SK-N-SH treated with all-trans-retinoic acid at 6 μM for 48 hours (cell line): Measurements from ENCODE around the gene CTNND2.

Experiments
- ATAC-seq: fragments of 200-7000 bp; cut with Tn5 transposase; 3 replicates; pipeline ENCODE4 v1.9.1; 2020; ENCODE audit warnings: mild to moderate bottlenecking, moderate library complexity
- ARNTL ChIP-seq: fragments of 450-650 bp; formaldehyde crosslinking; IDR thresholded peaks from 2 replicates; pipeline ENCODE4 v1.5.0; 2020; ENCODE audit warnings: low read depth, mild to moderate bottlenecking, moderate library complexity, borderline replicate concordance
- BACH2 ChIP-seq: fragments of 250-450 bp; sonication (Bioruptor Pico); IDR thresholded peaks from 2 replicates; pipeline ENCODE4 v1.9.0; 2021; ENCODE audit warnings: mild to moderate bottlenecking, borderline replicate concordance
- CSDC2 ChIP-seq: fragments of 250-450 bp; sonication (Bioruptor Pico); IDR thresholded peaks from 2 replicates; pipeline ENCODE4 v1.5.0; 2020; ENCODE audit warnings: mild to moderate bottlenecking, moderate library complexity
- CSRNP3 ChIP-seq: fragments of 250-450 bp; sonication (Bioruptor Pico); IDR thresholded peaks from 2 replicates; pipeline ENCODE4 v1.5.1; 2021; ENCODE audit warnings: mild to moderate bottlenecking, moderate library complexity
- ESRRG ChIP-seq: fragments of 250-450 bp; sonication (Bioruptor Pico); IDR thresholded peaks from 2 replicates; pipeline ENCODE4 v1.6.1; 2021; ENCODE audit warnings: mild to moderate bottlenecking
- GLIS3 ChIP-seq: fragments of 250-450 bp; sonication (Bioruptor Pico); IDR thresholded peaks from 2 replicates; pipeline ENCODE4 v1.5.0; 2020; ENCODE audit warnings: mild to moderate bottlenecking, moderate library complexity
- ISL1 ChIP-seq: fragments of 250-450 bp; sonication (Bioruptor Pico); IDR thresholded peaks from 2 replicates; pipeline ENCODE4 v2.1.2; 2022; ENCODE audit warnings: mild to moderate bottlenecking, moderate library complexity
- OSR1 ChIP-seq: fragments of 250-450 bp; sonication (Bioruptor Pico); IDR thresholded peaks from 2 replicates; pipeline ENCODE4 v1.8.0; 2022; ENCODE audit warnings: moderate library complexity, mild to moderate bottlenecking, inconsistent platforms
- PATZ1 ChIP-seq: fragments of 250-450 bp; sonication (Bioruptor Pico); IDR thresholded peaks from 2 replicates; pipeline ENCODE4 v1.8.0; 2020; ENCODE audit warnings: mild to moderate bottlenecking, moderate library complexity, borderline replicate concordance
- POU6F1 ChIP-seq: fragments of 250-450 bp; sonication (Bioruptor Pico); IDR thresholded peaks from 2 replicates; pipeline ENCODE4 v1.8.0; 2021; ENCODE audit warnings: low read depth, mild to moderate bottlenecking, moderate library complexity, borderline replicate concordance
- PPARA ChIP-seq: fragments of 250-450 bp; sonication (Bioruptor Pico); IDR thresholded peaks from 2 replicates; pipeline ENCODE4 v1.5.0; 2020; ENCODE audit warnings: mild to moderate bottlenecking, borderline replicate concordance
- RARB ChIP-seq: fragments of 250-450 bp; sonication (Bioruptor Pico); IDR thresholded peaks from 2 replicates; pipeline ENCODE4 v1.8.0; 2021; ENCODE audit warnings: mild to moderate bottlenecking, moderate library complexity
- SNAI2 ChIP-seq: fragments of 250-450 bp; sonication (Bioruptor Pico); IDR thresholded peaks from 2 replicates; pipeline ENCODE4 v1.5.0; 2020; ENCODE audit warnings: mild to moderate bottlenecking, moderate library complexity
- TCF4 ChIP-seq: fragments of 250-450 bp; sonication (Bioruptor Pico); IDR thresholded peaks from 2 replicates; pipeline ENCODE4 v1.8.0; 2021; ENCODE audit warnings: mild to moderate bottlenecking, moderate library complexity, borderline replicate concordance
- TOX ChIP-seq: fragments of 250-450 bp; sonication (Bioruptor Pico); IDR thresholded peaks from 2 replicates; pipeline ENCODE4 v1.8.0; 2021; ENCODE audit warnings: mild to moderate bottlenecking, moderate library complexity, borderline replicate concordance
- ZC3H10 ChIP-seq: fragments of 250-450 bp; sonication (Bioruptor Pico); IDR thresholded peaks from 2 replicates; pipeline ENCODE4 v1.5.1; 2021; ENCODE audit warnings: mild to moderate bottlenecking, moderate library complexity
- ZFP3 ChIP-seq: fragments of 250-450 bp; sonication (Bioruptor Pico); IDR thresholded peaks from 2 replicates; pipeline ENCODE4 v1.5.0; 2020; ENCODE audit warnings: mild to moderate bottlenecking, moderate library complexity
- ZFP30 ChIP-seq: fragments of 450-650 bp; formaldehyde crosslinking; IDR thresholded peaks from 2 replicates; pipeline ENCODE4 v1.5.0; 2022; ENCODE audit warnings: mild to moderate bottlenecking, moderate library complexity
- ZNF565 ChIP-seq: fragments of 450-650 bp; formaldehyde crosslinking; conservative IDR thresholded peaks from 2 replicates; pipeline ENCODE4 v1.5.0; 2020; ENCODE audit warnings: low read depth, mild to moderate bottlenecking, moderate library complexity
- ZNF70 ChIP-seq: fragments of 450-650 bp; formaldehyde crosslinking; IDR thresholded peaks from 2 replicates; pipeline ENCODE4 v1.5.0; 2020; ENCODE audit warnings: mild to moderate bottlenecking, moderate library complexity
- ZNF8 ChIP-seq: fragments of 450-650 bp; formaldehyde crosslinking; IDR thresholded peaks from 2 replicates; pipeline ENCODE4 v1.5.0; 2020; ENCODE audit warnings: mild to moderate bottlenecking, moderate library complexity
- TF ChIP-seq, protein P1 (sequence below): fragments of 250-450 bp; sonication (Bioruptor Pico); IDR thresholded peaks from 2 replicates; pipeline ENCODE4 v1.5.1; 2020; ENCODE audit warnings: low read depth, mild to moderate bottlenecking, moderate library complexity

CTNND2 gene

DNA sequence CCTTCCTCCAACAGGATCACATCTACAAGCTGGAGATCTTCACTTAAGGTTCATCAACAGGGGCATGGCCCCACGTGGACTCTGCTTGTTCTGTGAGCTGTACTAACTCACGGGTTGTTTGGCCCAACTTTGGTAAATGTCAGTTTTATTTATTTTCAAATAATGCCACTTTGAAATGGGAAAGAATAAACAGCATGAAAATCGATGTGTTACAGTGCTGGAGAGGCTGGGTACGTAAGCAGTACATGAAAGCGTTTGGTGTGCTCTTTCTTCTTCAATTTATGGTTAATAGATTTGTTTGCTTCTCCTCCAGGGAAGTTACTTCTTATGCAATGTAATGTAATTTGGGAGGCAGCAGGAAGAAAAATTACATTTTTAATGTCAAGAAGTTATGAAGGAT lies 753.3 kb downstream of the CTNND2 start:
- no peak for ATAC-seq
- TF ChIP-seq RARB (CRISPR knock-in tag) (no peak), ZFP30 (CRISPR knock-in tag) (no peak), ZNF70 (CRISPR knock-in tag) (no peak), PATZ1 (CRISPR knock-in tag) (no peak), CSDC2 (CRISPR knock-in tag) (no peak), CSRNP3 (no peak), TOX (no peak), BACH2 (CRISPR knock-in tag) (no peak), SNAI2 (CRISPR knock-in tag) (no peak)
- TF ChIP-seq, protein P1, sequence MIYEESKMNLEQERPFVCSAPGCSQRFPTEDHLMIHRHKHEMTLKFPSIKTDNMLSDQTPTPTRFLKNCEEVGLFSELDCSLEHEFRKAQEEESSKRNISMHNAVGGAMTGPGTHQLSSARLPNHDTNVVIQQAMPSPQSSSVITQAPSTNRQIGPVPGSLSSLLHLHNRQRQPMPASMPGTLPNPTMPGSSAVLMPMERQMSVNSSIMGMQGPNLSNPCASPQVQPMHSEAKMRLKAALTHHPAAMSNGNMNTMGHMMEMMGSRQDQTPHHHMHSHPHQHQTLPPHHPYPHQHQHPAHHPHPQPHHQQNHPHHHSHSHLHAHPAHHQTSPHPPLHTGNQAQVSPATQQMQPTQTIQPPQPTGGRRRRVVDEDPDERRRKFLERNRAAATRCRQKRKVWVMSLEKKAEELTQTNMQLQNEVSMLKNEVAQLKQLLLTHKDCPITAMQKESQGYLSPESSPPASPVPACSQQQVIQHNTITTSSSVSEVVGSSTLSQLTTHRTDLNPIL = no peak

DNA sequence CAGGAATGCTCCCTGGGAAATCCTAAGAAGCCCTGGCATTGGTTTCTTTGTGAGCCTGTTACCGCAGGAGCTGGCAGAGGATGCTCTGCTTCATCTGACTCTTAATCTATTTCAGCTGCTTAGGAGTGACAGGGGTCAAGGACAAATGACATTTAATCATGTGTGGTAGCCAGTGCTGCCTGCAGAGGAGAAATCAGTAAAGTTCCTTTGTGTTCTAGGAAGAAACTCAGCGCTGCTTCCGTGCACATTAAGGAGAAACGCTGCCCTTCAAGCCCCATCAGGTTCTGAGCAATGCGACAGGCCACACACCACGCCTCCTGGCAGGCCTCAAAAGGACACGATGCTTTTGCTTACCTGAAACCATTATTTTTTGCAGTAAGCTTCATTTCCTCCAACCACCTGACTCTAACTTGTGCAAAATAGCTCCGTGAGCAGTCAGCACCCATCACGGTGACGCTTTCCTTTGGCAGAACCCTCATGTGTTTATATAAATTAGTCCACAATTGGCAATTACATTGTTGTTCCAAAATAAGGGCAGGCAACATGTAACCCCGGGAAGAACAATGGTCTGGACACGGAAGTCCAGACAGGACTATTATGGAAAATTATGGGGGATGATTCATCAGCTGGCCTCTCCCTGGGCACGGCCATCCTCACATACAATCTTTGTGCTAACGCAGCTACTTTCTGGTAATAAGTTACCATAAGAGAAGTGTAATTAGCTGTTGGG lies 755.3 kb downstream of the CTNND2 start:
- no peak for TF ChIP-seq GLIS3
- TF ChIP-seq ZFP30 (CRISPR knock-in tag) = no peak
- TF ChIP-seq BACH2 (CRISPR knock-in tag) = no peak
- no peak for TF ChIP-seq ZNF565 (CRISPR knock-in tag)
- no peak for TF ChIP-seq OSR1 (CRISPR knock-in tag)
- no peak for TF ChIP-seq ESRRG (CRISPR knock-in tag)
- TF ChIP-seq TOX = no peak
- no peak for TF ChIP-seq TCF4 (CRISPR knock-in tag)
- no peak for TF ChIP-seq RARB (CRISPR knock-in tag)
- TF ChIP-seq PPARA (CRISPR knock-in tag) = no peak
- no peak for TF ChIP-seq ARNTL (CRISPR knock-in tag)
- no peak for ATAC-seq

DNA sequence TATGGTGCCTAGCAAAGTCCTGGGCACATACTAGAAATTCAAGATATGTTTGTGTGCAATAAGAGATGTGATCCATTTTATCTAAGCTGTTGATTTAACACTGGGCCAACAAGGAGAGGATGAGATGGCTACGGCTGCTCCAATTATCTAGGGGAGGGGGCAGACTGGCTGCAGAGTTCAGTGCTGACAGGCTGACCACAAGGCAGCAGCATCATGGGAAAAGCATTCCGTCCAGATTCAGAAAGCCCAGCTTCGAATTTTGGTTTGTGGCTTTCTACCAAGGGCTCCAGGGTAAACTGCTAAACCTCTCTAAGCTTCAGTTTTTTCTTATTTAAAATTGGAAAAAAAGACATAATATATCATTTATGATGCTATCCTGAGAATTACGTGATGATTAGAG lies 758.1 kb downstream of the CTNND2 start:
- no peak for TF ChIP-seq ZNF70 (CRISPR knock-in tag)
- TF ChIP-seq TOX = no peak
- TF ChIP-seq OSR1 (CRISPR knock-in tag) = no peak
- TF ChIP-seq CSDC2 (CRISPR knock-in tag) = no peak
- TF ChIP-seq, protein P1 = no peak
- no peak for TF ChIP-seq ZFP3 (CRISPR knock-in tag)
- TF ChIP-seq ZC3H10 (CRISPR knock-in tag) = no peak
- TF ChIP-seq SNAI2 (CRISPR knock-in tag) = no peak
- TF ChIP-seq ZFP30 (CRISPR knock-in tag) = no peak
- no peak for TF ChIP-seq ZNF8 (CRISPR knock-in tag)
- TF ChIP-seq ISL1 (CRISPR knock-in tag) = no peak
- TF ChIP-seq, all 23 proteins: peak for 0
- ATAC-seq = no peak

DNA sequence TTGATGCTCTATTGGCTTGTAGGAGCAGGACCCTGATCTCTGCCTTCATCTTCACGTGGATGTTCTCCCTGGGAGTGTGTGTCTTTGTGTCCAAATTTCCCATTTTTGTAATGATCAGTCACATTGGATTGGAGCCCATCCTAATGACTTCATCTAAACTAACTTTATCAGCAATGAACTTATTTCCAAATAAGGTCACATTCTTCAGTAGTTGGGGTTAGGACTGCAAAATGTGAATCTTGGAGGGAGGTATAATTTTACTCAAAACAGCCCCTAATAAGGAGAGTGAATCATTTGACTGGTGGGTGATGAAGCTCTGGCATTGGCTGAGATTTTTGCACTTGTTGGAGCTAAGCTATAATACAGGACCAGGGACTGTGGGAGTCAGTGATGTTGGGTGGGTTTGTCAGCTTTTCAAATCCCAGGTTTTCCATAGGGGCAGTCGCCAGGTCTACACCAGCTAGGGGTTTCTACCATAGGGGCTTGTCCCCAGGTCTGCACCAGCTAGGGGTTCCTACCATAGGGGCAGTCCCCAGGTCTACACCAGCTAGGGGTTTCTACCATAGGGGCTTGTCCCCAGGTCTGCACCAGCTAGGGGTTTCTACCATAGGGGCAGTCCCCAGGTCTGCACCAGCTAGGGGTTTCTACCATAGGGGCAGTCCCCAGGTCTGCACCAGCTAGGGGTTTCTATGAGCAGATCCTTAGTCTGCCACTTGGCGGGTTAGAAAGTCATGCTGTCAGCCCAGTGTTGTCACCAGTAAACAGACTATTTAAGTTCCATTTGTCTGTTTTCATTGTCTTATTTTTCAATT lies 760.6 kb downstream of the CTNND2 start:
- no peak for ATAC-seq
- no peak for TF ChIP-seq ZNF8 (CRISPR knock-in tag)
- TF ChIP-seq TOX = no peak
- TF ChIP-seq ARNTL (CRISPR knock-in tag) = no peak
- TF ChIP-seq ESRRG (CRISPR knock-in tag) = no peak
- TF ChIP-seq ZNF565 (CRISPR knock-in tag) = no peak
- TF ChIP-seq ZNF70 (CRISPR knock-in tag) = no peak
- TF ChIP-seq POU6F1 = no peak
- TF ChIP-seq CSRNP3 = no peak
